HepG2 (cell line): ENCODE data around the gene INO80C. TPM values are rescaled to one million over a fixed set of nuclear protein-coding genes. Genes with fewer than 3 reads are reported as not detected.

Experiments used
- ATAC-seq: fragments of 200-7000 bp; cut with Tn5 transposase; 3 replicates; pipeline ENCODE4 v1.9.1; 2020; ENCODE audit warnings: mild to moderate bottlenecking, moderate library complexity
- BruUV-seq: library from RNA; stranded (reverse); fragments of 400-500 nt; replicated peaks from 2 replicates; lab custom pipeline; 2021; lab: Mats Ljungman, UMichigan
- CTCF ChIA-PET: fragments of 300-600 bp; formaldehyde crosslinking; extraction: SDS; loops from one replicate; lab custom pipeline; 2021; ENCODE audit warnings: low total read pairs, inconsistent platforms, low intra/inter-chr PET ratio; lab: Yijun Ruan, JAX
- POLR2A ChIA-PET: fragments of 350-600 bp; sonication (Branson Sonifier 250); formaldehyde crosslinking; loops from one replicate; lab custom pipeline; 2020; ENCODE audit warnings: antibody characterized with exemption, inconsistent platforms; lab: Yijun Ruan, JAX
- DNase-seq: peaks from one replicate; pipeline ENCODE4 v3.0.0-alpha.2; 2015; ENCODE audit warnings: low spot score
- FAIRE-seq: peaks from 3 replicates; lab custom pipeline; 2011; peaks lifted over from hg19 to GRCh38; lab: Jason Lieb, UNC
- H2AFZ ChIP-seq: one replicate; pipeline ENCODE4 v1.6.1; 2011; ENCODE audit warnings: low read length, inconsistent platforms
- H3K27ac ChIP-seq: fragments of 300-600 bp; 3 replicates; pipeline ENCODE4 v1.8.0; 2011; ENCODE audit warnings: mixed run types, mild to moderate bottlenecking, mixed read lengths, low read length, inconsistent platforms; ENCODE audit not compliant: insufficient read depth; ENCODE audit errors: extremely low read length
- H3K27me3 ChIP-seq, 2 experiments: fragments of 200-600 bp in 1 of 2; 2 replicates in 1 of 2; 3 replicates in 1 of 2; pipeline versions ENCODE4 v1.6.0 to v1.8.0; 2011; ENCODE audit warnings: low read length in 2 of 2, mild to moderate bottlenecking in 2 of 2, moderate library complexity in 2 of 2, inconsistent platforms in 1 of 2; ENCODE audit not compliant: insufficient read depth in 2 of 2, control insufficient read depth in 1 of 2
- H3K36me3 ChIP-seq, 2 experiments: fragments of 200-600 bp in 1 of 2; replicated peaks in 1 of 2; 2 replicates in 1 of 2; 3 replicates in 1 of 2; pipeline versions ENCODE4 v1.5.1 to v1.8.0; 2011; ENCODE audit warnings: low read length in 2 of 2, inconsistent platforms in 1 of 2; ENCODE audit not compliant: insufficient read depth in 2 of 2, control insufficient read depth in 1 of 2
- H3K4me1 ChIP-seq: 2 replicates; pipeline ENCODE4 v1.5.1; 2012; ENCODE audit warnings: low read length, inconsistent platforms; ENCODE audit not compliant: insufficient read depth
- H3K4me2 ChIP-seq: 2 replicates; pipeline ENCODE4 v1.6.0; 2011; ENCODE audit warnings: low read depth, low read length, inconsistent platforms
- H3K4me3 ChIP-seq, 3 experiments: fragments of 200-600 bp in 1 of 3; sonication (generic), shearing (Covaris generic) in 1 of 3; replicated peaks in 1 of 3; 2 replicates each; pipeline ENCODE4 v1.5.1; 2011 to 2016; ENCODE audit warnings: low read length in 3 of 3, inconsistent platforms in 2 of 3, low read depth in 2 of 3, mild to moderate bottlenecking in 2 of 3, control low read depth in 1 of 3, mixed read lengths in 1 of 3; ENCODE audit not compliant: insufficient read depth in 1 of 3
- H3K79me2 ChIP-seq: one replicate; pipeline ENCODE4 v1.6.1; 2011; ENCODE audit warnings: low read length, inconsistent platforms; ENCODE audit not compliant: insufficient read depth
- H3K9ac ChIP-seq: 2 replicates; pipeline ENCODE4 v1.6.0; 2011; ENCODE audit warnings: mild to moderate bottlenecking, low read depth, low read length, inconsistent platforms; ENCODE audit not compliant: insufficient read depth
- H3K9me3 ChIP-seq: 2 replicates; pipeline ENCODE4 v1.5.1; 2012; ENCODE audit warnings: mild to moderate bottlenecking, low read length
- H4K20me1 ChIP-seq: 2 replicates; pipeline ENCODE4 v1.6.0; 2011; ENCODE audit warnings: inconsistent platforms, mild to moderate bottlenecking, low read length, moderate library complexity; ENCODE audit not compliant: insufficient read depth
- BHLHE40 ChIP-seq: IDR thresholded peaks from 2 replicates; pipeline ENCODE4 v1.6.1; 2011; ENCODE audit warnings: low read length, improper control_type of control experiment
- HNF4A ChIP-seq: sonication (generic); formaldehyde crosslinking; IDR thresholded peaks from 2 replicates; pipeline ENCODE4 v1.4.0; 2020; ENCODE audit warnings: missing genetic modification reagents
- MTF2 ChIP-seq: sonication (generic); formaldehyde crosslinking; IDR thresholded peaks from 2 replicates; pipeline ENCODE4 v1.5.0; 2020; ENCODE audit warnings: missing genetic modification reagents, borderline replicate concordance
- ZNF251 ChIP-seq: sonication (generic); formaldehyde crosslinking; IDR thresholded peaks from 2 replicates; pipeline ENCODE4 v1.9.0; 2021; ENCODE audit warnings: mild to moderate bottlenecking, missing genetic modification reagents
- ZNF883 ChIP-seq: sonication (generic); formaldehyde crosslinking; IDR thresholded peaks from 2 replicates; pipeline ENCODE4 v1.5.1; 2020; ENCODE audit warnings: mild to moderate bottlenecking, missing genetic modification reagents; ENCODE audit errors: not compliant biosample characterization
- WGBS: methylation state at CpG from one replicate; pipeline ENCODE4 v1.1.6; 2017; ENCODE audit warnings: low lambda C conversion rate; 5-methylcytosine and 5-hydroxymethylcytosine counted together
- in situ Hi-C: cut with HindIII; loops from 2 replicates; pipeline ENCODE4 v1.10.0; 2017; ENCODE audit warnings: low pct_unique_long_range_greater_than_20kb; ENCODE audit not compliant: extremely low pct_ligation_motif_present
- intact Hi-C: fragments of 100-400 bp; cut with micrococcal nuclease; formaldehyde crosslinking; loops from one replicate; pipeline ENCODE4 v1.10.0; 2022; ENCODE audit not compliant: unreplicated experiment
- polyA plus RNA-seq, 8 experiments: library from polyadenylated mRNA; depleted of rRNA in 3 of 8; stranded (reverse) in 7 of 8; unstranded in 1 of 8; fragments of >200 nt; fragmentation: Illumina TruSeq in 4 of 8; extraction: Trizol in 4 of 8; gene quantifications; 2 replicates each; pipeline versions ENCODE4 v1.2.1 to v1.2.3, GENCODE V29; 2011 to 2016; ENCODE audit warnings: low read depth in 4 of 8, missing spikeins in 1 of 8, mixed read lengths in 1 of 8; ENCODE audit not compliant: insufficient read depth in 1 of 8
- total RNA-seq, 5 experiments: library from RNA; depleted of rRNA; stranded (reverse); fragments of >200 nt; fragmentation: Illumina TruSeq; extraction: Trizol; gene quantifications; 2 replicates each; pipeline ENCODE4 v1.2.3, GENCODE V29; 2016; ENCODE audit warnings: low read depth in 1 of 5
- TF ChIP-seq, protein P1 (sequence below): sonication (generic); IDR thresholded peaks from 2 replicates; pipeline ENCODE4 v1.6.1; 2016; ENCODE audit warnings: low read depth, borderline replicate concordance
- TF ChIP-seq, protein P2 (sequence below): fragments of 450-650 bp; IDR thresholded peaks from 2 replicates; pipeline ENCODE4 v1.6.1; 2017

The INO80C gene
- total and polyA plus RNA-seq, 2 of the 13 experiments (the other 11 are each of a cell fraction or from before 2014, with no cell fraction given), result 8.2 to 15.4 TPM

DNA sequence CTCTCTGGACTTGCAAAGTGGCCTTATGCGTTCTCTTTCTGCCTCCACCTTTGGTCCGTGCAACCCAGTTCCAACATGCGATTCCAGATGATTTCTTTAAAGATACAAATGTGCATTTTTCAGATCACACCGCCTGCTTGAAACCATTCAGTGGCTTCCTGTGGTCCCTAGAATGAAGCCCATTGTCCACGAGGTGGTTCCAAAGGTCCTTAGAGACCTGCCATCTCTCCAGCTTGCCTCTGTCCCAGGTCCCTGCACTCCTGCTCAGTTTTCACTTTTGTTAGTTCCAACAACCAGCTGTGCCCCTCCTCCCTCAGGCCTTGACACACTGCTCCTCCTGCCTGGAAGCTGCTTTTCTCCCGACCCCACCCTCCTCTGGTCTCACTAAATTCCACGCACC lies 3.6 kb upstream of the INO80C start (continued):
- TF ChIP-seq, protein P1, sequence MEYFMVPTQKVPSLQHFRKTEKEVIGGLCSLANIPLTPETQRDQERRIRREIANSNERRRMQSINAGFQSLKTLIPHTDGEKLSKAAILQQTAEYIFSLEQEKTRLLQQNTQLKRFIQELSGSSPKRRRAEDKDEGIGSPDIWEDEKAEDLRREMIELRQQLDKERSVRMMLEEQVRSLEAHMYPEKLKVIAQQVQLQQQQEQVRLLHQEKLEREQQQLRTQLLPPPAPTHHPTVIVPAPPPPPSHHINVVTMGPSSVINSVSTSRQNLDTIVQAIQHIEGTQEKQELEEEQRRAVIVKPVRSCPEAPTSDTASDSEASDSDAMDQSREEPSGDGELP, result 0 out of 2 replicates have a peak, but pooled peaks have one; percentile 23
- TF ChIP-seq ZNF883 (CRISPR knock-in tag) (no peak), HNF4A (CRISPR knock-in tag) (peak; percentile 47), ZNF251 (CRISPR knock-in tag) (no peak)
- TF ChIP-seq, protein P2, sequence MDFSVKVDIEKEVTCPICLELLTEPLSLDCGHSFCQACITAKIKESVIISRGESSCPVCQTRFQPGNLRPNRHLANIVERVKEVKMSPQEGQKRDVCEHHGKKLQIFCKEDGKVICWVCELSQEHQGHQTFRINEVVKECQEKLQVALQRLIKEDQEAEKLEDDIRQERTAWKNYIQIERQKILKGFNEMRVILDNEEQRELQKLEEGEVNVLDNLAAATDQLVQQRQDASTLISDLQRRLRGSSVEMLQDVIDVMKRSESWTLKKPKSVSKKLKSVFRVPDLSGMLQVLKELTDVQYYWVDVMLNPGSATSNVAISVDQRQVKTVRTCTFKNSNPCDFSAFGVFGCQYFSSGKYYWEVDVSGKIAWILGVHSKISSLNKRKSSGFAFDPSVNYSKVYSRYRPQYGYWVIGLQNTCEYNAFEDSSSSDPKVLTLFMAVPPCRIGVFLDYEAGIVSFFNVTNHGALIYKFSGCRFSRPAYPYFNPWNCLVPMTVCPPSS, result no peak

GRCh38 chr18:35500113-35500512 lies 2.4 kb upstream of the INO80C start:
- FAIRE-seq, result no peak
- peaks cover 72% of the 10 kb centered on the region for H3K4me1 ChIP-seq
- no peak overlapping the region for H3K27ac ChIP-seq
- H4K20me1 ChIP-seq, result no peaks in the 10 kb centered on the region
- ChIA-PET POLR2A (interaction anchor here (1.3 kb wide), 1 partner anchor 22 kb away, joined by 4 read pairs; no protein-coding TSS in a partner anchor), CTCF (no interaction called here)
- H3K4me2 ChIP-seq, result no peak overlapping the region
- no peaks in the 10 kb centered on the region; a peak in 1 of 5 replicates for H3K27me3 ChIP-seq
- DNase-seq, result no peak
- WGBS, result 38% methylated on average over 3 of the region's 3 CpGs
- no peak overlapping the region for H3K9ac ChIP-seq
- TF ChIP-seq MTF2 (no peak), BHLHE40 (peak; percentile 47)
- TF ChIP-seq, all 625 proteins: peak for 1
- no peak for ATAC-seq
- Histone ChIP-seq H2AFZ (no peak overlapping the region), H3K9me3 (no peaks in the 10 kb centered on the region), H3K4me3 (no peak overlapping the region), H3K79me2 (peaks cover 22% of the 10 kb centered on the region), H3K36me3 (no peaks in the 10 kb centered on the region)
- in situ Hi-C loops, result no loop called here
- intact Hi-C loops, result no loop called here
- BruUV-seq, result no TSS peak
